Panc1 (cell line): ENCODE measurements around the gene GPR87.

Source experiments
- TCF7L2 ChIP-seq: IDR thresholded peaks from 2 replicates; pipeline ENCODE4 v1.6.1; 2011; ENCODE audit warnings: mild to moderate bottlenecking, low read depth, low read length, inconsistent platforms
- TF ChIP-seq, protein P1 (sequence below): fragments of 450-650 bp; IDR thresholded peaks from 2 replicates; pipeline ENCODE4 v1.5.1; 2017; ENCODE audit warnings: mild to moderate bottlenecking

DNA sequence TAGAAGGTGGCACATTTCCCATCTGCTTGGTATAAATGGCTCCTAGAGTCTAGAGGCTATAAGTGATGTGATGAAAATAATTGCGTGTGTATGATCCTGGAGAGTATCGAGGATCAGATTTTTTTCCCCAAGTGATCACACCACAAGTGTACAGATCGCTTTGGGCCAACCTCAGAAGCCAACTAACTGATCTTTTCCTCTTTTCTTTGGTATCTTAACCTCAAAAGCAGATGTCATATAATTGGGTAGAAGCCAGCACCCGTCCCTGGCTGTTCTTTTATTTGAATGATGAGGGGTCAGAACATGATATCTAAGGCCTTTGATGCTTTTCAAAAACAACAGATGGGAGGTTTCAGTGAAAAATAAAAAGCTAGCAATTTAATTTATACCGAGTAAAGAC lies 41.5 kb downstream of the GPR87 start:
- no peak for TF ChIP-seq TCF7L2
- TF ChIP-seq, protein P1, sequence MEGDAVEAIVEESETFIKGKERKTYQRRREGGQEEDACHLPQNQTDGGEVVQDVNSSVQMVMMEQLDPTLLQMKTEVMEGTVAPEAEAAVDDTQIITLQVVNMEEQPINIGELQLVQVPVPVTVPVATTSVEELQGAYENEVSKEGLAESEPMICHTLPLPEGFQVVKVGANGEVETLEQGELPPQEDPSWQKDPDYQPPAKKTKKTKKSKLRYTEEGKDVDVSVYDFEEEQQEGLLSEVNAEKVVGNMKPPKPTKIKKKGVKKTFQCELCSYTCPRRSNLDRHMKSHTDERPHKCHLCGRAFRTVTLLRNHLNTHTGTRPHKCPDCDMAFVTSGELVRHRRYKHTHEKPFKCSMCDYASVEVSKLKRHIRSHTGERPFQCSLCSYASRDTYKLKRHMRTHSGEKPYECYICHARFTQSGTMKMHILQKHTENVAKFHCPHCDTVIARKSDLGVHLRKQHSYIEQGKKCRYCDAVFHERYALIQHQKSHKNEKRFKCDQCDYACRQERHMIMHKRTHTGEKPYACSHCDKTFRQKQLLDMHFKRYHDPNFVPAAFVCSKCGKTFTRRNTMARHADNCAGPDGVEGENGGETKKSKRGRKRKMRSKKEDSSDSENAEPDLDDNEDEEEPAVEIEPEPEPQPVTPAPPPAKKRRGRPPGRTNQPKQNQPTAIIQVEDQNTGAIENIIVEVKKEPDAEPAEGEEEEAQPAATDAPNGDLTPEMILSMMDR: no peak
